K562 (cell line): ENCODE data around the gene RNASE8. TPM values are rescaled to one million over a fixed set of nuclear protein-coding genes. Genes with fewer than 3 reads are reported as not detected.

ENCODE experiments used
- FOXP4 ChIP-seq: sonication (generic); formaldehyde crosslinking; IDR thresholded peaks from 2 replicates; pipeline ENCODE4 v1.8.0; 2022; ENCODE audit warnings: mild to moderate bottlenecking, missing genetic modification reagents, borderline replicate concordance
- FUS ChIP-seq: fragments of 200-400 bp; formaldehyde crosslinking; optimal IDR thresholded peaks from 2 replicates; pipeline ENCODE3; 2017; ENCODE audit warnings: low read depth, low read length
- GABPB2 ChIP-seq: fragments of 250-450 bp; sonication (Bioruptor Pico); conservative IDR thresholded peaks from 2 replicates; pipeline ENCODE4 v1.5.1; 2021; ENCODE audit warnings: mild to moderate bottlenecking
- IRF2 ChIP-seq: sonication (generic); formaldehyde crosslinking; IDR thresholded peaks from 2 replicates; pipeline ENCODE4 v1.8.1; 2022; ENCODE audit warnings: mild to moderate bottlenecking, missing genetic modification reagents
- MAFG ChIP-seq: fragments of 450-650 bp; conservative IDR thresholded peaks from 2 replicates; pipeline ENCODE4 v1.6.1; 2016; ENCODE audit warnings: missing genetic modification characterization, missing compliant biosample characterization
- NFIX ChIP-seq: fragments of 250-450 bp; sonication (Bioruptor Pico); IDR thresholded peaks from 2 replicates; pipeline ENCODE4 v1.4.0; 2020; ENCODE audit warnings: low read depth, mild to moderate bottlenecking, moderate library complexity
- NR4A1 ChIP-seq, 2 experiments: fragments of 250-450 bp in 1 of 2; fragments of 450-650 bp in 1 of 2; sonication (Bioruptor Pico) in 1 of 2; IDR thresholded peaks; 2 replicates each; pipeline versions ENCODE4 v1.4.0 to v1.6.1; 2016 to 2020; ENCODE audit warnings: mild to moderate bottlenecking in 2 of 2, missing compliant biosample characterization in 1 of 2, missing genetic modification characterization in 1 of 2, moderate library complexity in 1 of 2
- PHF8 ChIP-seq: fragments of 200-600 bp; sonication (generic); IDR thresholded peaks from 2 replicates; pipeline ENCODE4 v1.6.1; 2012; ENCODE audit warnings: mixed run types, mild to moderate bottlenecking, inconsistent platforms, low read length, moderate library complexity, borderline replicate concordance
- RBBP5 ChIP-seq: fragments of 200-600 bp; sonication (generic); IDR thresholded peaks from 2 replicates; pipeline ENCODE4 v1.6.1; 2012; ENCODE audit warnings: borderline replicate concordance, mild to moderate bottlenecking, low read length, control low read depth, inconsistent platforms; ENCODE audit not compliant: insufficient read depth, poor library complexity, severe bottlenecking
- RBM15 ChIP-seq: fragments of 200-400 bp; formaldehyde crosslinking; IDR thresholded peaks from 2 replicates; pipeline ENCODE4 v1.6.1; 2018; ENCODE audit warnings: mild to moderate bottlenecking, low read length, moderate library complexity; ENCODE audit not compliant: insufficient read depth
- REST ChIP-seq, 2 experiments: fragments of 450-650 bp; formaldehyde crosslinking in 1 of 2; IDR thresholded peaks; 2 replicates each; pipeline versions ENCODE4 v1.4.0 to v1.6.1; 2014 to 2020; ENCODE audit warnings: mild to moderate bottlenecking in 2 of 2, borderline replicate concordance in 1 of 2, low read depth in 1 of 2
- SIX5 ChIP-seq, 2 experiments: IDR thresholded peaks; 2 replicates each; pipeline ENCODE4 v1.6.1; 2011; ENCODE audit warnings: low read length in 2 of 2, borderline replicate concordance in 1 of 2, low read depth in 1 of 2, mild to moderate bottlenecking in 1 of 2, moderate library complexity in 1 of 2; ENCODE audit not compliant: insufficient read depth in 1 of 2
- SMAD2 ChIP-seq: fragments of 150-350 bp; IDR thresholded peaks from 2 replicates; pipeline ENCODE4 v1.6.1; 2014; ENCODE audit warnings: low read depth, mild to moderate bottlenecking, low read length
- TOE1 ChIP-seq, 2 experiments: fragments of 450-650 bp in 1 of 2; sonication (generic) in 1 of 2; formaldehyde crosslinking in 1 of 2; IDR thresholded peaks; 2 replicates each; pipeline versions ENCODE4 v1.7.1 to v1.8.0; 2016 to 2022; ENCODE audit warnings: borderline replicate concordance in 2 of 2, mild to moderate bottlenecking in 2 of 2, antibody characterized with exemption in 1 of 2, inconsistent platforms in 1 of 2, low read depth in 1 of 2, missing genetic modification reagents in 1 of 2, moderate library complexity in 1 of 2
- ZNF41 ChIP-seq: fragments of 250-450 bp; sonication (Bioruptor Pico); conservative IDR thresholded peaks from 2 replicates; pipeline ENCODE4 v1.4.0; 2020; ENCODE audit warnings: mild to moderate bottlenecking
- ZNF707 ChIP-seq: fragments of 250-450 bp; sonication (Bioruptor Pico); conservative IDR thresholded peaks from 2 replicates; pipeline ENCODE4 v1.8.0; 2022; ENCODE audit warnings: inconsistent platforms, mild to moderate bottlenecking, moderate library complexity
- polyA plus RNA-seq, 8 experiments: library from polyadenylated mRNA; depleted of rRNA in 4 of 8; stranded (reverse) in 5 of 8; unstranded in 3 of 8; fragments of >200 nt; fragmentation: Nextera tagmentation in 2 of 8; fragmentation: Illumina TruSeq in 1 of 8; extraction: Ambion mirVana in 2 of 8; extraction: Trizol in 1 of 8; gene quantifications; 2 replicates each; pipeline versions ENCODE4 v1.2.1 to v1.2.3, GENCODE V29; 2011 to 2014; ENCODE audit warnings: inconsistent platforms in 1 of 8, missing spikeins in 1 of 8
- total RNA-seq, 7 experiments: library from RNA; depleted of rRNA in 6 of 7; stranded (reverse); fragments of >200 nt in 6 of 7; fragmentation: Illumina TruSeq in 2 of 7; extraction: Trizol in 2 of 7; gene quantifications; 2 replicates each; pipeline versions ENCODE4 v1.2.1 to v1.2.3, GENCODE V29; 2011 to 2021; ENCODE audit warnings: low replicate concordance in 1 of 7

The RNASE8 gene
- total and polyA plus RNA-seq, 9 of the 15 experiments (the other 6 are each of a cell fraction or from before 2014, with no cell fraction given), result not detected

- TF ChIP-seq PHF8, result peak; percentile 46; the same call in 1 of the 2 replicates
- TF ChIP-seq REST (IDR thresholded peaks at IDR 0.05; ENCODE audit: borderline replicate concordance), result no peak
- TF ChIP-seq REST (CRISPR knock-in tag; IDR thresholded peaks at IDR 0.05; ENCODE audit: low read depth), result no peak
- TF ChIP-seq IRF2 (CRISPR knock-in tag), result no peak
- no peak for TF ChIP-seq ZNF707 (CRISPR knock-in tag)
- TF ChIP-seq MAFG (tag), result no peak
- TF ChIP-seq RBM15, result no peak
- TF ChIP-seq NFIX, result no peak
- TF ChIP-seq GABPB2 (CRISPR knock-in tag), result no peak
- TF ChIP-seq NR4A1 (CRISPR knock-in tag; IDR thresholded peaks at IDR 0.05), result no peak
- TF ChIP-seq NR4A1 (tag; IDR thresholded peaks at IDR 0.05), result no peak
- TF ChIP-seq SMAD2, result no peak
- TF ChIP-seq FOXP4, result no peak
- no peak for TF ChIP-seq SIX5 (IDR thresholded peaks at IDR 0.05; ENCODE audit: borderline replicate concordance in 1 of 2, insufficient read depth in 1 of 2, low read depth in 1 of 2, low read length in 2 of 2)
- no peak for TF ChIP-seq ZNF41
- no peak for TF ChIP-seq TOE1 (IDR thresholded peaks at IDR 0.05; ENCODE audit: borderline replicate concordance)
- TF ChIP-seq TOE1 (CRISPR knock-in tag; IDR thresholded peaks at IDR 0.05; ENCODE audit: borderline replicate concordance, low read depth), result no peak
- no peak for TF ChIP-seq FUS
- TF ChIP-seq RBBP5, result no peak
Observed at GRCh38 chr14:21070083-21070609, 12.5 kb downstream of the RNASE8 start, which contains the start of gene ARHGEF40 (continued).
